HepG2 (cell line): ENCODE measurements around the gene DLX5. TPM values are rescaled to one million over a fixed set of nuclear protein-coding genes. Genes with fewer than 3 reads are reported as not detected.

Experiments used
- ATAC-seq: fragments of 200-7000 bp; cut with Tn5 transposase; 3 replicates; pipeline ENCODE4 v1.9.1; 2020; ENCODE audit warnings: mild to moderate bottlenecking, moderate library complexity
- BruUV-seq: library from RNA; stranded (reverse); fragments of 400-500 nt; replicated peaks from 2 replicates; lab custom pipeline; 2021; lab: Mats Ljungman, UMichigan
- CTCF ChIA-PET: fragments of 300-600 bp; formaldehyde crosslinking; extraction: SDS; loops from one replicate; lab custom pipeline; 2021; ENCODE audit warnings: low total read pairs, inconsistent platforms, low intra/inter-chr PET ratio; lab: Yijun Ruan, JAX
- POLR2A ChIA-PET: fragments of 350-600 bp; sonication (Branson Sonifier 250); formaldehyde crosslinking; loops from one replicate; lab custom pipeline; 2020; ENCODE audit warnings: antibody characterized with exemption, inconsistent platforms; lab: Yijun Ruan, JAX
- DNase-seq: peaks from one replicate; pipeline ENCODE4 v3.0.0-alpha.2; 2015; ENCODE audit warnings: low spot score
- FAIRE-seq: peaks from 3 replicates; lab custom pipeline; 2011; peaks lifted over from hg19 to GRCh38; lab: Jason Lieb, UNC
- H2AFZ ChIP-seq: one replicate; pipeline ENCODE4 v1.6.1; 2011; ENCODE audit warnings: low read length, inconsistent platforms
- H3K27ac ChIP-seq: fragments of 300-600 bp; 3 replicates; pipeline ENCODE4 v1.8.0; 2011; ENCODE audit warnings: mixed run types, mild to moderate bottlenecking, mixed read lengths, low read length, inconsistent platforms; ENCODE audit not compliant: insufficient read depth; ENCODE audit errors: extremely low read length
- H3K27me3 ChIP-seq, 2 experiments: fragments of 200-600 bp in 1 of 2; 2 replicates in 1 of 2; 3 replicates in 1 of 2; pipeline versions ENCODE4 v1.6.0 to v1.8.0; 2011; ENCODE audit warnings: low read length in 2 of 2, mild to moderate bottlenecking in 2 of 2, moderate library complexity in 2 of 2, inconsistent platforms in 1 of 2; ENCODE audit not compliant: insufficient read depth in 2 of 2, control insufficient read depth in 1 of 2
- H3K36me3 ChIP-seq, 2 experiments: fragments of 200-600 bp in 1 of 2; replicated peaks in 1 of 2; 2 replicates in 1 of 2; 3 replicates in 1 of 2; pipeline versions ENCODE4 v1.5.1 to v1.8.0; 2011; ENCODE audit warnings: low read length in 2 of 2, inconsistent platforms in 1 of 2; ENCODE audit not compliant: insufficient read depth in 2 of 2, control insufficient read depth in 1 of 2
- H3K4me1 ChIP-seq: 2 replicates; pipeline ENCODE4 v1.5.1; 2012; ENCODE audit warnings: low read length, inconsistent platforms; ENCODE audit not compliant: insufficient read depth
- H3K4me2 ChIP-seq: 2 replicates; pipeline ENCODE4 v1.6.0; 2011; ENCODE audit warnings: low read depth, low read length, inconsistent platforms
- H3K4me3 ChIP-seq, 3 experiments: fragments of 200-600 bp in 1 of 3; sonication (generic), shearing (Covaris generic) in 1 of 3; replicated peaks in 1 of 3; 2 replicates each; pipeline ENCODE4 v1.5.1; 2011 to 2016; ENCODE audit warnings: low read length in 3 of 3, inconsistent platforms in 2 of 3, low read depth in 2 of 3, mild to moderate bottlenecking in 2 of 3, control low read depth in 1 of 3, mixed read lengths in 1 of 3; ENCODE audit not compliant: insufficient read depth in 1 of 3
- H3K79me2 ChIP-seq: one replicate; pipeline ENCODE4 v1.6.1; 2011; ENCODE audit warnings: low read length, inconsistent platforms; ENCODE audit not compliant: insufficient read depth
- H3K9ac ChIP-seq: 2 replicates; pipeline ENCODE4 v1.6.0; 2011; ENCODE audit warnings: mild to moderate bottlenecking, low read depth, low read length, inconsistent platforms; ENCODE audit not compliant: insufficient read depth
- H3K9me3 ChIP-seq: 2 replicates; pipeline ENCODE4 v1.5.1; 2012; ENCODE audit warnings: mild to moderate bottlenecking, low read length
- H4K20me1 ChIP-seq: 2 replicates; pipeline ENCODE4 v1.6.0; 2011; ENCODE audit warnings: inconsistent platforms, mild to moderate bottlenecking, low read length, moderate library complexity; ENCODE audit not compliant: insufficient read depth
- AGO2 ChIP-seq: fragments of 200-400 bp; formaldehyde crosslinking; optimal IDR thresholded peaks from 2 replicates; pipeline ENCODE3; 2017; ENCODE audit warnings: mild to moderate bottlenecking, low read depth, low read length, moderate library complexity
- FOSL2 ChIP-seq: sonication (generic); formaldehyde crosslinking; IDR thresholded peaks from 2 replicates; pipeline ENCODE4 v1.4.0; 2020; ENCODE audit warnings: missing genetic modification reagents
- MYNN ChIP-seq: sonication (generic); formaldehyde crosslinking; IDR thresholded peaks from 2 replicates; pipeline ENCODE4 v1.4.0; 2020; ENCODE audit warnings: mild to moderate bottlenecking, low read depth, missing genetic modification reagents
- RBM22 ChIP-seq: fragments of 200-400 bp; formaldehyde crosslinking; optimal IDR thresholded peaks from 2 replicates; pipeline ENCODE3; 2017; ENCODE audit warnings: mild to moderate bottlenecking, low read length, moderate library complexity
- SIX4 ChIP-seq: sonication (generic); formaldehyde crosslinking; IDR thresholded peaks from 2 replicates; pipeline ENCODE4 v1.4.0; 2020; ENCODE audit warnings: missing genetic modification reagents
- TEAD3 ChIP-seq: optimal IDR thresholded peaks from 2 replicates; pipeline ENCODE3; 2016; ENCODE audit warnings: borderline replicate concordance
- ZFP37 ChIP-seq: sonication (generic); formaldehyde crosslinking; IDR thresholded peaks from 2 replicates; pipeline ENCODE4 v1.4.0; 2020; ENCODE audit warnings: missing genetic modification reagents, borderline replicate concordance
- ZFP41 ChIP-seq: sonication (generic); formaldehyde crosslinking; IDR thresholded peaks from 2 replicates; pipeline ENCODE4 v1.4.0; 2020; ENCODE audit warnings: mild to moderate bottlenecking, missing genetic modification reagents, borderline replicate concordance
- ZNF230 ChIP-seq: sonication (generic); formaldehyde crosslinking; IDR thresholded peaks from 2 replicates; pipeline ENCODE4 v1.4.0; 2020; ENCODE audit warnings: mild to moderate bottlenecking, missing genetic modification reagents
- ZNF644 ChIP-seq: IDR thresholded peaks from 2 replicates; pipeline ENCODE4 v1.6.1; 2016; ENCODE audit warnings: low read depth
- WGBS: methylation state at CpG from one replicate; pipeline ENCODE4 v1.1.6; 2017; ENCODE audit warnings: low lambda C conversion rate; 5-methylcytosine and 5-hydroxymethylcytosine counted together
- in situ Hi-C: cut with HindIII; loops from 2 replicates; pipeline ENCODE4 v1.10.0; 2017; ENCODE audit warnings: low pct_unique_long_range_greater_than_20kb; ENCODE audit not compliant: extremely low pct_ligation_motif_present
- intact Hi-C: fragments of 100-400 bp; cut with micrococcal nuclease; formaldehyde crosslinking; loops from one replicate; pipeline ENCODE4 v1.10.0; 2022; ENCODE audit not compliant: unreplicated experiment
- polyA plus RNA-seq, 8 experiments: library from polyadenylated mRNA; depleted of rRNA in 3 of 8; stranded (reverse) in 7 of 8; unstranded in 1 of 8; fragments of >200 nt; fragmentation: Illumina TruSeq in 4 of 8; extraction: Trizol in 4 of 8; gene quantifications; 2 replicates each; pipeline versions ENCODE4 v1.2.1 to v1.2.3, GENCODE V29; 2011 to 2016; ENCODE audit warnings: low read depth in 4 of 8, missing spikeins in 1 of 8, mixed read lengths in 1 of 8; ENCODE audit not compliant: insufficient read depth in 1 of 8
- total RNA-seq, 5 experiments: library from RNA; depleted of rRNA; stranded (reverse); fragments of >200 nt; fragmentation: Illumina TruSeq; extraction: Trizol; gene quantifications; 2 replicates each; pipeline ENCODE4 v1.2.3, GENCODE V29; 2016; ENCODE audit warnings: low read depth in 1 of 5
- TF ChIP-seq, protein P1 (sequence below): sonication (generic); formaldehyde crosslinking; IDR thresholded peaks from 2 replicates; pipeline ENCODE4 v1.8.1; 2023; ENCODE audit warnings: mild to moderate bottlenecking, missing genetic modification reagents, borderline replicate concordance

DLX5 gene
- total and polyA plus RNA-seq, 2 of the 13 experiments (the other 11 are each of a cell fraction or from before 2014, with no cell fraction given) = not detected

DNA sequence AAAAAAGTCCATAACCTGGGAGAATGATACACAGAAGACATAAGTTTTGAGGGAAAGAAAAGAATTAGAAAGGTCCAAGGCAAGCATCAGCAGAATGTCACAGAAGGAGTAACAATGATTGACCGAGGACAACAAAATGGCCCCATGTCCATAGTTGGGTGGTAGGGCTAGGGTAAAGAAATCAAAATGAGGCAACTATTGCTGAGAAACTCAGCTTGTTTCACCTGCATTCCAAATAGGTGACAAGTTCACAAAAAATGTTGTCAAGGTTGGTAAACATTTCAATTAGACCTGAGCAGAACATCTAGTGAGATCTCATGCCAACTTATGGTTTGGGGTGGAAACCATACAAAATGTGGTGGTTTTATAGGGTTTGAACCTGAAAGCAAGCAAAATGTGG, 42.0 kb downstream of the DLX5 start:
- Histone ChIP-seq H3K4me1 (peaks cover 31% of the 10 kb centered on the region), H3K27me3 (no peaks in the 10 kb centered on the region), H3K36me3 (no peaks in the 10 kb centered on the region; a peak in 1 of 5 replicates), H3K4me2 (no peak overlapping the region), H4K20me1 (no peaks in the 10 kb centered on the region; the same call in 1 of the 2 replicates), H2AFZ (no peak overlapping the region), H3K79me2 (no peaks in the 10 kb centered on the region), H3K27ac (no peak overlapping the region), H3K9ac (no peak overlapping the region), H3K4me3 (no peak overlapping the region), H3K9me3 (no peaks in the 10 kb centered on the region)
- WGBS = 93% methylated on average over 1 of the region's 1 CpG
- in situ Hi-C loops (no loop called here), intact Hi-C loops (no loop called here)
- ATAC-seq (no peak), FAIRE-seq (no peak), DNase-seq (peak; percentile 15)
- POLR2A ChIA-PET = interaction anchor here (1.2 kb wide), 1 partner anchor 34 kb away, joined by 3 read pairs; no protein-coding TSS in a partner anchor
- BruUV-seq = no TSS peak
- TF ChIP-seq TEAD3 (CRISPR knock-in tag) = peak; percentile 35
- TF ChIP-seq, protein P1, sequence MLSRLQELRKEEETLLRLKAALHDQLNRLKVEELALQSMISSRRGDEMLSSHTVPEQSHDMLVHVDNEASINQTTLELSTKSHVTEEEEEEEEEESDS (CRISPR knock-in tag) = no peak
- TF ChIP-seq ZFP41 = no peak
- no peak for TF ChIP-seq RBM22
- TF ChIP-seq ZNF230 (CRISPR knock-in tag) = no peak
- no peak for TF ChIP-seq MYNN (CRISPR knock-in tag)
- no peak for TF ChIP-seq ZFP37
- TF ChIP-seq AGO2 = no peak
- peak; percentile 68 for TF ChIP-seq FOSL2 (CRISPR knock-in tag)
- peak; percentile 92 for TF ChIP-seq ZNF644
- no peak for TF ChIP-seq SIX4 (CRISPR knock-in tag)
- CTCF ChIA-PET = no interaction called here
